Measurements from ENCODE around the gene NDUFB11. TPM values are rescaled to one million over a fixed set of nuclear protein-coding genes. Genes with fewer than 3 reads are reported as not detected.

Gene NDUFB11
- total and polyA plus RNA-seq, 9 of the 15 experiments (the other 6 are each of a cell fraction or from before 2014, with no cell fraction given): 20.9 to 269 (median 86.8) TPM

- TF ChIP-seq PREB (CRISPR knock-in tag; IDR thresholded peaks at IDR 0.05) (no peak), ZNF134 (CRISPR knock-in tag; conservative IDR thresholded peaks at IDR 0.05) (no peak), BMI1 (IDR thresholded peaks at IDR 0.05; ENCODE audit: low read length) (no peak), RBFOX2 (IDR thresholded peaks at IDR 0.05; ENCODE audit: low read depth, low read length) (no peak), TGIF2 (CRISPR knock-in tag; IDR thresholded peaks at IDR 0.05) (no peak), ZNF318 (IDR thresholded peaks at IDR 0.05; ENCODE audit: borderline replicate concordance in 1 of 2, low read depth in 1 of 2) (no peak), TSC22D4 (tag; IDR thresholded peaks at IDR 0.05) (no peak), MEF2A (IDR thresholded peaks at IDR 0.05; ENCODE audit: control insufficient read depth, low read depth, low read length) (no peak)
- TF ChIP-seq, protein P1, sequence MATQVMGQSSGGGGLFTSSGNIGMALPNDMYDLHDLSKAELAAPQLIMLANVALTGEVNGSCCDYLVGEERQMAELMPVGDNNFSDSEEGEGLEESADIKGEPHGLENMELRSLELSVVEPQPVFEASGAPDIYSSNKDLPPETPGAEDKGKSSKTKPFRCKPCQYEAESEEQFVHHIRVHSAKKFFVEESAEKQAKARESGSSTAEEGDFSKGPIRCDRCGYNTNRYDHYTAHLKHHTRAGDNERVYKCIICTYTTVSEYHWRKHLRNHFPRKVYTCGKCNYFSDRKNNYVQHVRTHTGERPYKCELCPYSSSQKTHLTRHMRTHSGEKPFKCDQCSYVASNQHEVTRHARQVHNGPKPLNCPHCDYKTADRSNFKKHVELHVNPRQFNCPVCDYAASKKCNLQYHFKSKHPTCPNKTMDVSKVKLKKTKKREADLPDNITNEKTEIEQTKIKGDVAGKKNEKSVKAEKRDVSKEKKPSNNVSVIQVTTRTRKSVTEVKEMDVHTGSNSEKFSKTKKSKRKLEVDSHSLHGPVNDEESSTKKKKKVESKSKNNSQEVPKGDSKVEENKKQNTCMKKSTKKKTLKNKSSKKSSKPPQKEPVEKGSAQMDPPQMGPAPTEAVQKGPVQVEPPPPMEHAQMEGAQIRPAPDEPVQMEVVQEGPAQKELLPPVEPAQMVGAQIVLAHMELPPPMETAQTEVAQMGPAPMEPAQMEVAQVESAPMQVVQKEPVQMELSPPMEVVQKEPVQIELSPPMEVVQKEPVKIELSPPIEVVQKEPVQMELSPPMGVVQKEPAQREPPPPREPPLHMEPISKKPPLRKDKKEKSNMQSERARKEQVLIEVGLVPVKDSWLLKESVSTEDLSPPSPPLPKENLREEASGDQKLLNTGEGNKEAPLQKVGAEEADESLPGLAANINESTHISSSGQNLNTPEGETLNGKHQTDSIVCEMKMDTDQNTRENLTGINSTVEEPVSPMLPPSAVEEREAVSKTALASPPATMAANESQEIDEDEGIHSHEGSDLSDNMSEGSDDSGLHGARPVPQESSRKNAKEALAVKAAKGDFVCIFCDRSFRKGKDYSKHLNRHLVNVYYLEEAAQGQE (IDR thresholded peaks at IDR 0.05; ENCODE audit: borderline replicate concordance): peak; percentile 52; the same call in 1 of the 2 replicates
- TF ChIP-seq, protein P1 (CRISPR knock-in tag; IDR thresholded peaks at IDR 0.05; ENCODE audit: low read depth): no peak
These were observed 51.3 kb downstream of the NDUFB11 start (continued) for GRCh38 chrX:47093248-47093647.
